AML-193 (cell line): Measurements from ENCODE around the gene RPL28.

ENCODE experiments used
- DNase-seq, 2 experiments: peaks; one replicate each; lab custom pipeline; 2025; lab: John Stamatoyannopoulos, UW

The RPL28 gene

DNA sequence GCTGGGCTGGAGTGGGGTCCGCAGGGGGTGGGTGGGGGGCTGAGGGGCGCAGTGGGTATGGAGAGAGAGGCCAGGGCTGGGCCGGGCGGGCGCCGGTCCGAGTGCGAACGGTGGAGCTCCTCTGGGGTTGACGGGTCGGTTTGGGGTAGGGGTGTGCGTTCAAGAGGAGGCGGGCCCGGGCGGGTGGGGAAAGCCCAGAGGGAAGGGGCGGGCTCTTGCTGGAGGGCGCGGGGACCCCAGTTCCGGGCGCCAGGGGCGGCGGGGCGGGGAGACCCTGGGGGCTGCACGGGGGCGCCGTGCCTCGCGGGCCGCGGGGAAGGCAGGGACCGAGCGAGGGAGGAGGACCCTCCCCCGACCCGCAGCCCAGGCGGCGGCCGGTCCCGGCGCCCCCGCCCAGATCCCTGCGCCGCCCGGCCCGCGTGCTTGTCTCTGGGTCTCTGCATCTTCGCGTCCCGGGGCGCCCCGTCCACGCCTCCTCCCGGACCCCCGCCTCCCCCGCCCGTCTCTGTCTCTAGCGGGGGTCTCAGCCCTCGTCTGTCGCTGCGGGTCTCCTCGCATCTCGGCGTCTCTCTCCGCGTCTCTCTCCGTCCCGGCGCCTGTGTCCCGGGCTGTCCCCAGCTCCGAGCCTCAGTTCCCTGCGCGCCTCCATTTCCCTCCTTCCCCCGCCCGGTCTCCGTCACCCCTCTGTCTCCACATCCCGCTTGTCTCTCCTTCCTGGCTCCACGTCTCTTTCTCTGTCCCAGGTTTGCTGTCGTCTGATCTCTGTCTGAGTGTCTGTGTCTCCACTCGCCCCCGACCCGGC lies 65.6 kb downstream of the RPL28 start:
- DNase-seq: no peak

DNA sequence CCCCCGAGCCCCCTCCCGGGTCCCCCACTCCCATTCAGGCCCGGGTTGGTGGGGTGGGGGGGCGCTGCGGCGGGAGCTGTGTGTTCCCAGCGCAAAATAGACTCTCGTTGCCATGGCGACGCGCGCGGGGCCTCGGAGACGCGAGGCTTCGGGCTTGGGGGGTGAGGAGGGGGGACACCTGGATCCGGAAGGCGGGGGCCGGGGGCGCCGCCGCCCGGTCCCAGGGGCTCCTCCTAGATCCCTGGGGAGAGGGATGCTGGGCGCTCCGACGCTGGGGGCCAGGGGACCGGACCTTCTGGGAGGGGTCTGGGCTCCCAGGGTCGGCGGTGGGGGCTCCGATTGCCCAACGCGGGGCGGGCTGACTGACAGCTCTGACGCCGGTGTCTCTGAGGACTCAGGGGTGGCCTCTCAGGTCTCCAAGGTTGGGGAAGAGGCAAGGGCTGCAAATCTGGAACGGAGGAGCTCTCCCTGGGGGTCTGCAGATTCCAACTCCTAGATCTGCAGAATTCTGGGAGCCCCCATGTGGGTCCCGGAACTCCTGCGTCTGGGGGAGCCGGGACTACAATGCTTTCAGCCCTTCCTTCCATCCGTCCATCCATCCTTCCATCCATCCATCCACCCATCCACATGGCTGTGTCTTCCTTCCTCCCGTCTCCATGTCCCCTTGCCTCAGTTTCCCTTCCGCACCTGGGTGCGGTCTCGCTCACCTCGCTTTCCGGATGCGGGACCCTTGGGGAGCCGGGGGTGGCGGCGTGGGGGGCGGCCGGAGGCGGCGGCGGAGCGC lies 66.4 kb downstream of the RPL28 start:
- no peak for DNase-seq
